Left cardiac atrium (tissue), 4 donors: ENCODE measurements around the gene AGBL5. TPM values are rescaled to one million over a fixed set of nuclear protein-coding genes. Genes with fewer than 3 reads are reported as not detected.
A peak's percentile ranks its signal among the peaks of the same experiment; 100 is the strongest.
"Not testable (repeated sequence)": the region's sequence is repeated elsewhere in the genome, so short reads cannot be mapped to it uniquely, and the experiment has no call there.

Experiments used
- ATAC-seq, 2 donors: fragments of 200-7000 bp; cut with Tn5 transposase; one replicate each; pipeline ENCODE4 v1.9.1; 2020; ENCODE audit warnings: mild to moderate bottlenecking in 2 of 2, moderate library complexity in 2 of 2
- DNase-seq: peaks from one replicate; pipeline ENCODE4 v3.0.0-alpha.2; 2020
- intact Hi-C, 2 donors: fragments of 100-400 bp; cut with DNase I; formaldehyde crosslinking; loops; one replicate each; pipeline versions ENCODE4 v1.14.1 to v1.15.1; 2022 to 2023
- total RNA-seq, 2 donors: library from RNA; stranded (reverse); fragmentation: NEBNext Ultra II Directional; extraction: Animal tissue kit (Norgen Biotek cat#: 25700); gene quantifications; one replicate each; pipeline ENCODE4 v1.2.1, GENCODE V29; 2021
- donor health status: DM: no; HTN: yes; CAD: no.
- donor health status: DM: no; HTN: yes; CAD: no; lungs with severe emphysema.
- donor health status: DM: yes; HTN: yes; CAD: no.
- donor health status: Dilated cardiomyopathy.

AGBL5 gene
- total RNA-seq, 2 donors from 2014 or later = 8.4 to 12.0 TPM

DNA sequence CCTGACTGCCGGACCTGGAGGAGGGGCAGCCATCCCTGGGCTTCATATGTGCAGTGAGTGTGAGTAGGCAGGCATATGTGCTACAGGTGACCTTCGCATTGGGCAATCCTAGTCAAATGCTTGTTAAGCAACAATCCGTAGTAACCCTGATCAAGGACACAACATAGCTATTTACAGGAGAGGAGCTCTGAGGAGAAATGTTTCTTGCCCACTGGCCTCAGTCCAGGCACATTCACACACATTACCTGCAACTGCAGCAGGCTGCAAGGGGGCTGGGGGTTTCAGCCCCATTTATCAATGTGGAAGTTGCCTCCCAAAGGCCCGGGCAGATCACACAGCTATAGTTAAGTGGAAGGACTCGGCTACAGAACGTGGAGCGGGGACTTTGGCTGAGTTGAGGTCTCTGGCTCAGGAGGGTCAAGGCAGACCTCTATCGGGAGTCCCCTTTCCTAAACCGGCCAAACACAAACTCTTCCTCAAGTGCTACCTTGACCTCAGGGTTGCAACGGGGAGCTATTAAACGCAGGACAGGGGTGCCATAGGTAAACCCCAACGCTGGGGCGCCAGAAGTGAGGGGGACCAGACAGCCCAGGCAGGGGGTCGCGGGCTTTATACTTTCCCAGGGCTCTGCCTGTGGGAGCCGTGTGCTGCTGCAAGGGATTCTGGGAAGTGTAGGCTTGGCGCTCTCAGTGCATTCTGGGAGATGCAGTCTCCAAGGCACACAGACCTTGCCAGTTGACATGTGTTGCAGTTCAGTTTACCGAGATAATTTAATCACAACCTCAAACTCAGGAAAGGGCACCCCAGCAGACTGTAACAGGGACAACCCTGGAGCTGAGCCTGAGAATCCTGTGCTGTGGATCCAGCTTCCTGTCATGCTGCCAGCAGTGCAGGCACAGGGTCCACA, 44.5 kb downstream of the AGBL5 start:
- intact Hi-C loops = loop anchor here in 1 of 2 donors (5.0 to 10.0 kb wide), 2 partner anchors 96 to 189 kb away; partner anchors contain the start of gene TRIM54
- peak; percentile 72 for DNase-seq
- peak; percentile 84 to 88 for ATAC-seq

DNA sequence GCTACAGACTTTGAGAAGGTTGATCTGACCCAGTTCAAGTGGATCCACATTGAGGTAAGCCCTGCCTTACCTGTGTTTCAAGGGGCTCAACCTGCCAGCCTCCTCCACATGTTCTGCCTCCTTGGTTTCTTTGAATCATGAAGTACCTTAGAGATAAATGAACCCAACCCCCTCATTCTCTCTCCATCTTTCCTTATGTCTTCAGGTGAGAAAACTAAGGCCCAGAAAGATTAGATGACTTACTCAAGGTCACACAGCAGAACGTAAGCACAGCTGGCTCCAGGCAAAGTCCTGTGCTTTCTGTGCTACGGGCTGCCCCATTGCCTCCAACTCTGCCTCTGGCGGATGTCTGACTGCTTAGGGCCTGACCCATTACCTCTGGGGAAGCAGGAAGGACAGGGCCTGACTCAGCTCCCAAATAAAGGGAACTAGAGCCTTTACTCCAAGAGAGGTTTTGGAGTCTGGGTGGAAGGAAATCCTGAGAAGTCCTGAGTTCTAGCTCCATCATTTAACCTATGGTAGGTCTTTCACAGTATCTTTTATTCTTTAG, 45.4 kb downstream of the AGBL5 start:
- intact Hi-C loops = loop anchor here in 1 of 2 donors (5.0 to 10.0 kb wide), 2 partner anchors 95 to 188 kb away; partner anchors contain the start of gene TRIM54
- DNase-seq (no peak), ATAC-seq (peak in 1 of 2 donors; percentile 18)

DNA sequence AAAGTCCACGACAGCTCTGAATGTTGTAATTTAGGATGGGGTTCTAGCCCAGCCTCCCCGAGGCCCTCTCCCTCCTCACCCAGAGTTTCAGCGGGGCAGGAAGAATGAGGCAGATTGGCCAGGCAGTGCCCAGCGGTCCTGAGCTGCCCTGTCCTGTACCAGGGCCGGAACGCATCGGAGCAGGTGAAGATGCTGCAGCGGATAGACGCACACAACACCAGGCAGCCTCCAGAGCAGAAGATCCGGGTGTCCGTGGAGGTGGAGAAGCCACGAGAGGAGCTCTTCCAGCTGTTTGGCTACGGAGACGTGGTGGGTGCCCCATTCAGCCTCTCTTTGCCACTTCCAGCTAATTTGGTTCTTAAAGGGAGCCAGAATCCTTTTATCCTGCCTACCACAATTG, 45.9 kb downstream of the AGBL5 start:
- intact Hi-C loops = loop anchor here in 1 of 2 donors (5.0 to 10.0 kb wide), 2 partner anchors 95 to 187 kb away; partner anchors contain the start of gene TRIM54
- ATAC-seq (no peak), DNase-seq (no peak)

DNA sequence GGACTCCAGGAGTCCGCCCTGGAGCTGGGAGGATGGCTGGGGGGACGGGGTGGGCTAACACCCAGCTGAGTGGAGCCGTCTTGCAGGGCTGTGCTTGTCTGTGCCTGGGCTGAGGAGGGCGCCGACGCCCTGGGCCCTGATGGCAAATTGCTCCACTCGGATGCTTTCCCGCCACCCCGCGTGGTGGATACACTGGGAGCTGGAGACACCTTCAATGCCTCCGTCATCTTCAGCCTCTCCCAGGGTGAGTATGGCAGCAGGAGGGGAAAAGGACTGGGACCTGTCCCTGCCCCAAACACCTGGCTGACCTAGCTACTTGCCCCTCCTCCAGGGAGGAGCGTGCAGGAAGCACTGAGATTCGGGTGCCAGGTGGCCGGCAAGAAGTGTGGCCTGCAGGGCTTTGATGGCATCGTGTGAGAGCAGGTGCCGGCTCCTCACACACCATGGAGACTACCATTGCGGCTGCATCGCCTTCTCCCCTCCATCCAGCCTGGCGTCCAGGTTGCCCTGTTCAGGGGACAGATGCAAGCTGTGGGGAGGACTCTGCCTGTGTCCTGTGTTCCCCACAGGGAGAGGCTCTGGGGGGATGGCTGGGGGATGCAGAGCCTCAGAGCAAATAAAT, 48.0 kb downstream of the AGBL5 start:
- ATAC-seq (no peak), DNase-seq (no peak)
- intact Hi-C loops = loop anchor here in 1 of 2 donors (5.0 to 10.0 kb wide), 2 partner anchors 93 to 185 kb away; partner anchors contain the start of gene TRIM54

DNA sequence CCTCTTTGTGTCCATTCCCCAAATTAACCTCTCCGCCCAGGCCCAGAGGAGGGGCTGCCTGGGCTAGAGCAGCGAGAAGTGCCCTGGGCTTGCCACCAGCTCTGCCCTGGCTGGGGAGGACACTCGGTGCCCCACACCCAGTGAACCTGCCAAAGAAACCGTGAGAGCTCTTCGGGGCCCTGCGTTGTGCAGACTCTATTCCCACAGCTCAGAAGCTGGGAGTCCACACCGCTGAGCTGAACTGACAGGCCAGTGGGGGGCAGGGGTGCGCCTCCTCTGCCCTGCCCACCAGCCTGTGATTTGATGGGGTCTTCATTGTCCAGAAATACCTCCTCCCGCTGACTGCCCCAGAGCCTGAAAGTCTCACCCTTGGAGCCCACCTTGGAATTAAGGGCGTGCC, 48.6 kb downstream of the AGBL5 start:
- intact Hi-C loops = no loop called here
- no peak for ATAC-seq
- DNase-seq = no peak

DNA sequence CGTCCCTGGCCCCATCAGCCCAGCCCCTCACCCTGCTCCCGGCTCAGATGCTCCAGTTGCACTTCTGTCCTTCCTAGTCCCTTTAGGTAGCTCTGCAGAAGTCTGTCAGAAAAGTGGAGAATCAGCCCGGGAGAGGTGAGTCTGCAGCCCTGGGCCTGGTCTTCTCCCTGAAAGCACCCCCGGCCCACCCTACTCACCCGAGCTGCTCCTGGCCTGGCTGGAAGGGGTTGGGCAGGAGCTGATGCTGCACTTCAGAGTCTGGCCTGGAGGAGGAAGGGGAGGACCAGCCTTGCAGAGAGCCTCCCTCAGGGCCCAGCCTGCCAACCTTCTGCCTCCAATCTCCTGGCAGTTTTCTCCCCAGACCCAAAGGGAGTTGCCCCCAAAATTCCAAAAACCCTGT, 50.9 kb downstream of the AGBL5 start:
- ATAC-seq (no peak), DNase-seq (no peak)
- intact Hi-C loops = no loop called here

DNA sequence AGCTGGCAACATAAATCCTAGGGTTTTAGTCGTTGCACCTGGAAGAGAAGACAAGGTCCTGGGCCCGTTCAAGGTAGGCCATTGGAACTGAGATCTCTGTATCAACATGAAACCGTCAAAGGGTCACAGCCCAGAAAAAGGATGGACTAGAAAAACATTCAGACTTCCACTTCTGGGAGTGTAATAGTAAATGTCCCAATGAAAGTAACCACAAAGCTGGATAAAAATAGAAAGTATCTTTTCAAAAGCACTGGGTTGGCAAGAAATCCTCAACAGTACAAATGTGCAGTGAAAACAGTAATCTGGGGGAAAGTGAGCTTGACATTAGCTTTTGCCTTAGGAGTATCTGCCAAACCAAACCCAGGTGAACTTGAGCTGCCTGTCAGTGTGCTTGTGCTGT, 54.5 kb downstream of the AGBL5 start:
- no peak for ATAC-seq
- no peak for DNase-seq
- intact Hi-C loops = no loop called here

DNA sequence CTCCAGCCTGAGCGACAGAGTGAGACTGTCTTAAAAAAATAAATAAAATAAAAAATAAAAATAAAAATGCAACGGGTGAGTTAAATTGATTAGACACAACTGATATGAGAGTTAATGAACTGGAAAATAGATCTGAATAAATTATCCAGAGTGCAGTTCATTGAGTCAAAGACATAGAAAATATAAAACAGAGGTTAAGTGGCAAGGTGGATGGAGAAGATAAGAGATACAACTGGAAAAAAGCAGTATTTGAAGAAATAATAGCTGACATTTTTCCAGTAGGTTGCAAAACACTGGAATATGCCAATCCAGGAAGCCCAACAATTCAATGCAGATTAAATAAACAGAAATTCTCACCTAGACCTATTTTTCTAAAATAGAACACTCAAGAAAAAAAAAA, 56.8 kb downstream of the AGBL5 start:
- ATAC-seq (no peak), DNase-seq (no peak)
- intact Hi-C loops = no loop called here

DNA sequence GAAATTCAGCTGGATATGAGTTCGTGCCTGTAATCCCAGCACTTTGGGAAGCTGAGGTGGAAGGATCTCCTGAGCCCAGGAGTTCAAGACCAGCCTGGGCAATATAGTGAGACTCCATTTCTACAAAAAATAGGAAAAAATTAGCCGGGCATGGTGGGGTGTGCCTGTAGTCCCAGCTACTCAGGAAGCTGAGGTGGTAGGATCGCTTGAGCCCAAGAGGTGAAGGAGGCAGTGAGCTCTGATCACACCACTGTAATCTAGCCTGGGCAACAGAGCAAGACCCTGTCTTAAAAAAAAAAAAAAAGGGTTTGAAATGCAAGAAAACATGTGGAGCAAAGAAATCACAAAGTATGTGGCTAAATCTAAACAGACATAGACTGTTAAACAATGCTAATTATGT, 57.6 kb downstream of the AGBL5 start:
- no peak for ATAC-seq
- intact Hi-C loops = no loop called here
- no peak for DNase-seq

DNA sequence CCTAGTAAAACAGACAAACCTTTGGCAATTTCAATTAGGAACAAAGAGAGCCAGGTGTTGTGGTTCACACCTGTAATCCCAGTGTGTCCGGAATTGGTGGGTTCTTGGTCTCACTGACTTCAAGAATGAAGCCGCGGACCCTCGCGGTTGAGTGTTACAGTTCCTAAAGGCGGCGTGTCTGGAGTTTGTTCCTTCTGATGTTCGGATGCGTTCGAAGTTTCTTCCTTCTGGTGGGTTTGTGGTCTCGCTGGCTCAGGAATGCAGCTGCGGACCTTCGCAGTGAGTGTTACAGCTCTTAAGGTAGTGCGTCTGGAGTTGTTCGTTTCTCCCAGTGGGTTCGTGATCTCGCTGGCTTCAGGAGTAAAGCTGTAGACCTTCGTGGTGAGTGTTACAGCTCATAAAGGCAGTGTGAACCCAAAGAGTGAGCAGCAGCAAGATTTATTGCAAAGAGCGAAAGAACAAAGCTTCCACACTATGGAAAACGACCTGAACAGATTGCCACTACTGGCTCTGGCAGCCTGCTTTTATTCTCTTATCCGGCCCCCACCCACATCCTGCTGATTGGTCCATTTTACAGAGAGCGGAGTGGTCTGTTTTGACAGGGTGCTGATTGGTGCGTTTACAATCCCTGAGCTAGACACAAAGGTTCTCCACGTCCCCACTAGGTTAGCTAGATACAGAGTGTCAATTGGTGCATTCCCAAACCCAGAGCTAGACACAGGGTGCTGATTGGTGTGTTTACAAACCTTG, 59.3 kb downstream of the AGBL5 start:
- ATAC-seq, intact Hi-C loops, DNase-seq: not testable (repeated sequence)

DNA sequence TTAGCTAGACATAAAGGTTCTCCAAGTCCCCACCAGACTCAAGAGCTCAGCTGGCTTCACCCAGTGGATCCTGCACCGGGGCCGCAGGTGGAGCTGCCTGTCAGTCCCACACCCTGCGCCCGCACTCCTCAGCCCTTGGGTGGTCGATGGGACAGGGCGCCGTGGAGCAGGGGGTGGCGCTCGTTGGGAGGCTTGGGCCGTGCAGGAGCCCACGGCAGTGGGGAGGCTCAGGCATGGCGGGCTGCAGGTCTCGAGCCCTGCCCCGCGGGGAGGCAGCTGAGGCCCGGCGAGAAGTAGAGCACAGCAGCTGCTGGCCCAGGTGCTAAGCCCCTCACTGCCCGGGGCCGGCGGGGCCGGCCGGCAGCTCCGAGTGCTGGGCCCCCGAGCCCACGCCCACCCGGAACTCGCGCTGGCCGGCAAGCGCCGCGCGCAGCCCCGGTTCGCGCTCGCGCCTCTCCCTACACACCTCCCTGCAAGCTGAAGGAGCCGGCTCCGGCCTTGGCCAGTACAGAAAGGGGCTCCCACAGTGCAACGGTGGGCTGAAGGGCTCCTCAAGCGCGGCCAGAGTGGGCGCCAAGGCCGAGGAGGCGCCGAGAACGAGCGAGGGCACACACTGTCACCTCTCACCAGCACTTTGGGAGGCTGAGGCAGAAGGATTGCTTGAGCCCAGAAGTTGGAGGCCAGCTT, 60.1 kb downstream of the AGBL5 start:
- DNase-seq, ATAC-seq, intact Hi-C loops: not testable (repeated sequence)

DNA sequence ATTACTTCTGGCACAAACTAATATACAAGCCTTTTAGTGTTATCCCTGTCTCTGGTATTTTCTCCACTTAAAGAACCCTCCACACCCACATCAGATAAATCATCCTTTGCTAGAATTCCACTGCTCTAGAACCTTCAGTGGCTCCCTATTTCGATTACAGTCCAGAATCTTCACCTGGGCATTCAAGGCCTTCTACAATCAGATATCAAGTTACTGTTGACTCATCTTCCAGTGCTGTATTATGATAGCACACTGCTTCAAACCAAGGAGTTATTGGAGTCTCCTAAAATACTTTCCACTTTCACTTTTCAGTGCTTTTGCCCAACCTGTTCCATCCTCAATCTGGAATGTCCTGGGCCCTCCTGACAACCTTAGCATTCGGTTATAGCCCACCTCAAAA, 64.1 kb downstream of the AGBL5 start:
- intact Hi-C loops = no loop called here
- ATAC-seq = no peak
- DNase-seq = no peak

DNA sequence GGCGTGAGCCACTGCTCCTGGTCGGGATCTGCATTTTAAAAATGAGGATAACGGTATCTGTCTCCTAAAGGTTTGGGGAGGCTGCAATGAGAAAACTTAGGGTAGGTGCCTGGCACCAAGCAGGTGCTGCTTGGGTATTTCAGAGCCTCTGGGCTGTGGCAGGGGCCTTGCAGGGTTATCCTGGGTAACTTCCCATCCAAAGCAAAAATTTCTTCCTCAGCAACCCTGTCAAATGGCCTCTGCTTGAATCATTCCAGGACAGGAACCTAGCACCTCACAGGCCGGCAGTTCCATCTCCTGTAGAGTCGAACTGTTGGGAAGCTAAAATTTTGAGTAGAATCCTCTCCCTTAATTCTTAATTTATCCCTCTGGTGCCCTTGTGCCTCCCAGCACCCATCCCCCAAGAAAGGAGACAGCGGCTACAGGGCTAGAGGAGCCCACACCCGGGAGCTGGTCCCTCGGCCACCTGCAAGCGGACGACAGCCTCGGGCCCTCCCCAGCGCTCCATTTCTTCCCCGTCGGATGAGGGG, 66.6 kb downstream of the AGBL5 start:
- ATAC-seq (no peak), DNase-seq (no peak)
- intact Hi-C loops = no loop called here

DNA sequence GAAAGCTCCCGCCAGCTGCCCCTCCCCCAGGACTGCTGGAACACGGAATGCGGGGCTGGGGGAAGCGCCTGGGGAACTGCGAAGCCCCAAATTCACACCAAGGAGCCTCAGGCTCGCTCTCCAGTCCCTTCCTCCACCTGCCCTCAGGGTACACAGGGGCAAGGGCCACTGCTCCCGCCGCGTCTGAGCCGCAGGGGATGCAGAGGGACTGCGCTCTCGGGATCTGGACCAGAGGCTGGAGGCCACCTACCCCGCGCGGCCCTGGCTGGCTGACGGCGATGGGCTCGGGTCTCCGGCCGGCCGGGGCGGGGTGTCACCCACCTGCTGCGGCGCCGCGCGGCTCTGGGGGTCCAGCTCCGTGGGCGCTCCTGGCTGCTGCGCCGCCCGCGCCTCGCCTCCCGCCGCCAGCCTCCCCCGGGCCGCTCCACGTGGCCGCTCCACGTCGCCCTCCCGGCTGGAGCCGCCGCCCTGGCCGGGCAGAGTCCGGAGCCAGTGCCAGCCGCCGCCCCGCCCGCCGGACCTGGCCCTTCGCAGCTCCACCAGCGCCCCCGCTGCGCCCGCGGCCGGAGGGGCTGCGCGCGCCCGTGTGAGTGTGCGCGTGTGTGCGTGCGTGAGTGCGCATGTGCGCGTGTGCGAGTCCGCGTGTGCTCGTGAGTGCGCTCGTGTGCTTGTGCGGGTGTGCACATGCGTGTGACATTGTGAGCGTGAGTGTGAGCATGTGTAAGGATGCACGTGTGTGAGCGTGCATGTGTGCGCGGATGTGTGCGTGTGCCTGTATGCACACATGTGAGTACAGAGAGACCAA, 67.3 kb downstream of the AGBL5 start, which contains the start of gene CGREF1:
Gene CGREF1, minus strand, starts transcription at position 604 of the 805 bp plus-strand sequence. CDS start 14,762 bp downstream, outside the sequence.
- DNase-seq (no peak), ATAC-seq (peak; percentile 20 to 28)
- intact Hi-C loops = no loop called here

DNA sequence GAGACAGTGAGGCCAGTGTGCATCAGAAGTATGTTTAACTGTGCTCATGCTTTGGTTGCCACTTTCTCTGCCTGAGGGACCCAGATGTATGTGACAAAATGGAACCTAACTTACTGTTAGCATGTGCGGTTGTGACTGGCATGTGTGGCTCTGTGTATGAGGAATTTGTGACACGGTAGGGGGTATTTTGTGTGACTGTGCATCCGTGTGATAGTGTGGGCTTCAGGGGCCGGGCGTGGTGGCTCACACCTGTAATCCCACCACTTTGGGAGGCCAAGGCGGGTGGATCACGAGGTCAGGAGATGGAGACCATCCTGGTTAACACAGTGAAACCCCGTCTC, 67.8 kb downstream of the AGBL5 start:
- intact Hi-C loops, ATAC-seq, DNase-seq: not testable (repeated sequence)
